IMR-90 (cell line): ENCODE data around the gene RBM28. TPM values are rescaled to one million over a fixed set of nuclear protein-coding genes. Genes with fewer than 3 reads are reported as not detected.

Experiments used
- ATAC-seq: fragments of 200-7000 bp; cut with Tn5 transposase; 2 replicates; pipeline ENCODE4 v1.9.1; 2020; ENCODE audit warnings: low read depth, mild to moderate bottlenecking, moderate library complexity
- BruUV-seq: library from RNA; stranded (reverse); fragments of 400-500 nt; replicated peaks from 2 replicates; lab custom pipeline; 2021; lab: Mats Ljungman, UMichigan
- CTCF ChIA-PET: fragments of 300-600 bp; formaldehyde crosslinking; extraction: SDS; loops from one replicate; lab custom pipeline; 2021; ENCODE audit warnings: antibody characterized with exemption; lab: Yijun Ruan, JAX
- POLR2A ChIA-PET: fragments of 300-600 bp; sonication (Branson Sonifier 250); formaldehyde crosslinking; loops from one replicate; lab custom pipeline; 2022; ENCODE audit warnings: antibody characterized with exemption; ENCODE audit not compliant: unreplicated experiment; lab: Charles Lee
- DNase-seq: peaks from one replicate; pipeline ENCODE4 v3.0.0; 2013
- H2AFZ ChIP-seq: replicated peaks from 2 replicates; pipeline ENCODE3; 2013; ENCODE audit warnings: low read length, mild to moderate bottlenecking; ENCODE audit not compliant: poor library complexity
- H2AK5ac ChIP-seq: 2 replicates; pipeline ENCODE4 v1.6.1; 2013; ENCODE audit warnings: low read depth, low read length, inconsistent platforms
- H2AK9ac ChIP-seq: replicated peaks from 2 replicates; pipeline ENCODE3; 2013; ENCODE audit warnings: mild to moderate bottlenecking, low read depth, low read length, moderate library complexity; ENCODE audit not compliant: poor library complexity
- H2BK120ac ChIP-seq: 2 replicates; pipeline ENCODE4 v1.6.1; 2013; ENCODE audit warnings: low read depth, low read length, inconsistent platforms
- H2BK15ac ChIP-seq: 3 replicates; pipeline ENCODE4 v1.6.1; 2013; ENCODE audit warnings: low read depth, low read length, inconsistent platforms
- H2BK20ac ChIP-seq: 2 replicates; pipeline ENCODE4 v1.6.1; 2013; ENCODE audit warnings: low read depth, mild to moderate bottlenecking, inconsistent platforms, low read length, moderate library complexity
- H2BK5ac ChIP-seq: 2 replicates; pipeline ENCODE4 v1.6.1; 2013; ENCODE audit warnings: mild to moderate bottlenecking, low read depth, low read length, inconsistent platforms; ENCODE audit not compliant: poor library complexity, severe bottlenecking
- H3K14ac ChIP-seq: replicated peaks from 2 replicates; pipeline ENCODE4 v1.6.1; 2013; ENCODE audit warnings: low read depth, low read length, inconsistent platforms
- H3K18ac ChIP-seq: 2 replicates; pipeline ENCODE4 v1.6.1; 2013; ENCODE audit warnings: low read depth, low read length, control low read depth
- H3K23ac ChIP-seq: 2 replicates; pipeline ENCODE4 v1.6.1; 2013; ENCODE audit warnings: low read depth, low read length, inconsistent platforms
- H3K27ac ChIP-seq: 2 replicates; pipeline ENCODE4 v1.5.1; 2013; ENCODE audit warnings: mild to moderate bottlenecking, control low read depth, low read length; ENCODE audit not compliant: insufficient read depth
- H3K27me3 ChIP-seq: 2 replicates; pipeline ENCODE4 v1.6.1; 2013; ENCODE audit warnings: low read length; ENCODE audit not compliant: control insufficient read depth, insufficient read depth
- H3K36me3 ChIP-seq: 2 replicates; pipeline ENCODE4 v1.6.1; 2013; ENCODE audit warnings: low read length, mixed read lengths; ENCODE audit not compliant: control insufficient read depth, insufficient read depth
- H3K4ac ChIP-seq: 2 replicates; pipeline ENCODE4 v1.6.1; 2013; ENCODE audit warnings: low read depth, low read length, inconsistent platforms
- H3K4me1 ChIP-seq: 2 replicates; pipeline ENCODE4 v1.6.1; 2013; ENCODE audit warnings: low read length, mixed read lengths; ENCODE audit not compliant: control insufficient read depth, insufficient read depth
- H3K4me2 ChIP-seq: 2 replicates; pipeline ENCODE4 v1.6.1; 2013; ENCODE audit warnings: low read depth, mild to moderate bottlenecking, control low read depth, low read length, moderate library complexity
- H3K4me3 ChIP-seq: 2 replicates; pipeline ENCODE4 v1.5.1; 2013; ENCODE audit warnings: low read depth, mild to moderate bottlenecking, control low read depth, low read length, moderate library complexity; ENCODE audit not compliant: insufficient read depth
- H3K56ac ChIP-seq: 2 replicates; pipeline ENCODE4 v1.6.1; 2013; ENCODE audit warnings: low read length, inconsistent platforms; ENCODE audit not compliant: insufficient read depth; ENCODE audit errors: extremely low read depth
- H3K79me1 ChIP-seq, 2 experiments: 2 replicates each; pipeline ENCODE4 v1.6.1; 2013; ENCODE audit warnings: low read length in 2 of 2, inconsistent platforms in 1 of 2, low read depth in 1 of 2
- H3K9ac ChIP-seq: 2 replicates; pipeline ENCODE4 v1.6.1; 2013; ENCODE audit warnings: low read depth, low read length, control low read depth
- H3K9me1 ChIP-seq: 2 replicates; pipeline ENCODE4 v1.6.1; 2013; ENCODE audit warnings: low read length, inconsistent platforms; ENCODE audit not compliant: insufficient read depth
- H3K9me3 ChIP-seq: 2 replicates; pipeline ENCODE4 v1.6.1; 2013; ENCODE audit warnings: low read length; ENCODE audit not compliant: control insufficient read depth, insufficient read depth
- H4K20me1 ChIP-seq: 2 replicates; pipeline ENCODE4 v1.6.1; 2013; ENCODE audit warnings: low read length, inconsistent platforms; ENCODE audit not compliant: insufficient read depth
- H4K5ac ChIP-seq: 2 replicates; pipeline ENCODE4 v1.6.1; 2013; ENCODE audit warnings: mild to moderate bottlenecking, low read depth, low read length, control low read depth
- H4K8ac ChIP-seq, 2 experiments: 2 replicates each; pipeline ENCODE4 v1.6.1; 2013; ENCODE audit warnings: low read depth in 2 of 2, low read length in 2 of 2, control low read depth in 1 of 2, inconsistent platforms in 1 of 2
- H4K91ac ChIP-seq: 2 replicates; pipeline ENCODE4 v1.6.1; 2013; ENCODE audit warnings: low read depth, low read length, inconsistent platforms; ENCODE audit not compliant: insufficient read depth
- BHLHE40 ChIP-seq: fragments of 150-350 bp; IDR thresholded peaks from 2 replicates; pipeline ENCODE4 v1.6.1; 2016; ENCODE audit warnings: mild to moderate bottlenecking, low read depth, low read length
- CEBPB ChIP-seq: IDR thresholded peaks from 2 replicates; pipeline ENCODE4 v1.6.1; 2012; ENCODE audit warnings: low read depth, low read length, improper control_type of control experiment
- CHD1 ChIP-seq: IDR thresholded peaks from 2 replicates; pipeline ENCODE4 v1.6.1; 2012; ENCODE audit warnings: low read depth, low read length, improper control_type of control experiment
- FOS ChIP-seq: fragments of 150-350 bp; IDR thresholded peaks from 2 replicates; pipeline ENCODE4 v1.6.1; 2016; ENCODE audit warnings: low read depth, low read length
- MAFK ChIP-seq: IDR thresholded peaks from 2 replicates; pipeline ENCODE4 v1.6.1; 2012; ENCODE audit warnings: low read depth, low read length, improper control_type of control experiment
- MAZ ChIP-seq: IDR thresholded peaks from 2 replicates; pipeline ENCODE4 v1.6.1; 2012; ENCODE audit warnings: low read depth, mild to moderate bottlenecking, low read length, improper control_type of control experiment, moderate library complexity, borderline replicate concordance
- MXI1 ChIP-seq: IDR thresholded peaks from 2 replicates; pipeline ENCODE4 v1.6.1; 2012; ENCODE audit warnings: low read depth, mild to moderate bottlenecking, low read length, moderate library complexity, borderline replicate concordance
- NFE2L2 ChIP-seq: fragments of 150-350 bp; IDR thresholded peaks from 2 replicates; pipeline ENCODE4 v1.6.1; 2016; ENCODE audit warnings: low read depth, mild to moderate bottlenecking, low read length
- POLR2A ChIP-seq: IDR thresholded peaks from 2 replicates; pipeline ENCODE4 v1.6.1; 2012; ENCODE audit warnings: mild to moderate bottlenecking, low read depth, low read length
- RAD21 ChIP-seq: IDR thresholded peaks from 2 replicates; pipeline ENCODE4 v1.6.1; 2012; ENCODE audit warnings: low read length, improper control_type of control experiment
- RCOR1 ChIP-seq: IDR thresholded peaks from 2 replicates; pipeline ENCODE4 v1.6.1; 2012; ENCODE audit warnings: mild to moderate bottlenecking, low read length, improper control_type of control experiment; ENCODE audit not compliant: insufficient replicate concordance
- RFX5 ChIP-seq: IDR thresholded peaks from 2 replicates; pipeline ENCODE4 v1.8.0; 2012; ENCODE audit warnings: low read depth, mild to moderate bottlenecking, low read length, moderate library complexity
- SMC3 ChIP-seq: fragments of 150-350 bp; IDR thresholded peaks from 2 replicates; pipeline ENCODE4 v1.6.1; 2016; ENCODE audit warnings: low read depth, mild to moderate bottlenecking, antibody characterized with exemption, low read length, moderate library complexity
- WGBS, 2 experiments: methylation state at CpG; one replicate each; pipeline versions ENCODE4 v1.1.5 to v1.1.7; 2013; ENCODE audit warnings: missing lambda C conversion rate in 2 of 2; ENCODE audit not compliant: insufficient read length in 1 of 2; ENCODE audit errors: extremely low coverage in 2 of 2; 5-methylcytosine and 5-hydroxymethylcytosine counted together
- dilution Hi-C: fragments of 300-500 bp; cut with HindIII; formaldehyde crosslinking; loops from one replicate; pipeline ENCODE4 v1.14.3; 2018; ENCODE audit warnings: low sequenced_read_pairs; ENCODE audit not compliant: unreplicated experiment
- in situ Hi-C: fragments of 300-500 bp; cut with MboI; formaldehyde crosslinking; loops from 3 replicates; pipeline ENCODE4 v1.14.3; 2019; ENCODE audit warnings: low sequenced_read_pairs, inconsistent platforms, mixed read lengths
- intact Hi-C: fragments of 100-400 bp; cut with micrococcal nuclease; formaldehyde crosslinking; loops from 2 replicates; pipeline ENCODE4 v1.10.0; 2022
- polyA plus RNA-seq, 3 experiments: library from polyadenylated mRNA; depleted of rRNA; stranded (reverse); fragments of >200 nt; gene quantifications; 2 replicates each; pipeline ENCODE4 v1.2.3, GENCODE V29; 2012; ENCODE audit warnings: low replicate concordance in 1 of 3
- total RNA-seq: library from RNA; depleted of rRNA; stranded (reverse); fragments of >200 nt; gene quantifications from 2 replicates; pipeline ENCODE4 v1.2.3, GENCODE V29; 2012
- TF ChIP-seq, protein P1 (sequence below): fragments of 150-350 bp; IDR thresholded peaks from 2 replicates; pipeline ENCODE4 v1.6.1; 2017; ENCODE audit warnings: mild to moderate bottlenecking, antibody characterized with exemption, low read length, low read depth
- TF ChIP-seq, protein P2 (sequence below): conservative IDR thresholded peaks from 2 replicates; pipeline ENCODE4 v1.5.1; 2012; ENCODE audit warnings: mild to moderate bottlenecking, low read depth, low read length, improper control_type of control experiment
- TF ChIP-seq, protein P3 (sequence below): fragments of 150-350 bp; IDR thresholded peaks from 2 replicates; pipeline ENCODE4 v1.6.1; 2016; ENCODE audit warnings: low read depth, mild to moderate bottlenecking, low read length, moderate library complexity, borderline replicate concordance

Gene RBM28
- total and polyA plus RNA-seq, 2 of the 4 experiments (the other 2 are of a cell fraction): 12.4 to 20.4 TPM

DNA sequence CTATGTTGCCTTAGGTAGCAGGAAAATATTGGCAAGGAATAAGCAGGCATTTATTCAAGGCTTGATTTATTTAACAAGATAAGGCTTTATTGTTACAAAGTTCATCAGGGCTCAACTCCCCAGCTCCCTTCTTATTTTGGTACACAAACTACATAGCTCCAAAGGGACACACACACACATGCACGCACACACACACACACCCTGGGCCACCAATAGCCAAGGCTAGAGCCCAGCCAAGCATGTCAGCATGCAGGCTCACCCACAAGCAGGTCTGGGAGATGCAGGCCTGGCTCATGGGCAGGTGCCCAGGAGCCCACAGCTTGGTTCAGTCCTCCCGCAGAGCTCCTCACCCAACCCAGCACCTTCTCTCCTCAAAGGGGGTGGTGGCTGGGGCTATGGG lies 79.2 kb downstream of the RBM28 start:
- in situ Hi-C loops (no loop called here), dilution Hi-C loops (no loop called here)

More for the DNA sequence above, 79.2 kb downstream of the RBM28 start:
- no TSS peak for BruUV-seq
- no peak overlapping the region for H4K8ac ChIP-seq
- POLR2A ChIA-PET: no interaction called here
- H3K14ac ChIP-seq: no peak overlapping the region
- H3K9me3 ChIP-seq: no peaks in the 10 kb centered on the region
- H2BK20ac ChIP-seq: no peak overlapping the region
- peaks cover 10% of the 10 kb centered on the region for H3K4me1 ChIP-seq
- no CpG with 5 or more reads among the region's 2 CpGs for WGBS, 2 experiments
- H3K56ac ChIP-seq: no peak overlapping the region
- H3K4me3 ChIP-seq: no peak overlapping the region
- H2AK9ac ChIP-seq: no peak overlapping the region
- no peak overlapping the region for H2AK5ac ChIP-seq
- no peak overlapping the region for H3K4ac ChIP-seq
- CTCF ChIA-PET: no interaction called here
- no peak overlapping the region for H2BK5ac ChIP-seq
- no peak overlapping the region for H3K27ac ChIP-seq
- no peak overlapping the region for H3K18ac ChIP-seq
- no peak overlapping the region for H3K23ac ChIP-seq
- H3K9ac ChIP-seq: no peak overlapping the region
- no peaks in the 10 kb centered on the region for H3K79me1 ChIP-seq
- ATAC-seq: no peak
- DNase-seq: no peak
- no peak for TF ChIP-seq SMC3
- TF ChIP-seq, protein P1, sequence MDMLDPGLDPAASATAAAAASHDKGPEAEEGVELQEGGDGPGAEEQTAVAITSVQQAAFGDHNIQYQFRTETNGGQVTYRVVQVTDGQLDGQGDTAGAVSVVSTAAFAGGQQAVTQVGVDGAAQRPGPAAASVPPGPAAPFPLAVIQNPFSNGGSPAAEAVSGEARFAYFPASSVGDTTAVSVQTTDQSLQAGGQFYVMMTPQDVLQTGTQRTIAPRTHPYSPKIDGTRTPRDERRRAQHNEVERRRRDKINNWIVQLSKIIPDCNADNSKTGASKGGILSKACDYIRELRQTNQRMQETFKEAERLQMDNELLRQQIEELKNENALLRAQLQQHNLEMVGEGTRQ: no peak
- no peak for TF ChIP-seq RAD21
- no peak for TF ChIP-seq RFX5
- no peak for TF ChIP-seq MXI1
- no peak for TF ChIP-seq NFE2L2
- no peak for TF ChIP-seq POLR2A
- TF ChIP-seq, protein P2, sequence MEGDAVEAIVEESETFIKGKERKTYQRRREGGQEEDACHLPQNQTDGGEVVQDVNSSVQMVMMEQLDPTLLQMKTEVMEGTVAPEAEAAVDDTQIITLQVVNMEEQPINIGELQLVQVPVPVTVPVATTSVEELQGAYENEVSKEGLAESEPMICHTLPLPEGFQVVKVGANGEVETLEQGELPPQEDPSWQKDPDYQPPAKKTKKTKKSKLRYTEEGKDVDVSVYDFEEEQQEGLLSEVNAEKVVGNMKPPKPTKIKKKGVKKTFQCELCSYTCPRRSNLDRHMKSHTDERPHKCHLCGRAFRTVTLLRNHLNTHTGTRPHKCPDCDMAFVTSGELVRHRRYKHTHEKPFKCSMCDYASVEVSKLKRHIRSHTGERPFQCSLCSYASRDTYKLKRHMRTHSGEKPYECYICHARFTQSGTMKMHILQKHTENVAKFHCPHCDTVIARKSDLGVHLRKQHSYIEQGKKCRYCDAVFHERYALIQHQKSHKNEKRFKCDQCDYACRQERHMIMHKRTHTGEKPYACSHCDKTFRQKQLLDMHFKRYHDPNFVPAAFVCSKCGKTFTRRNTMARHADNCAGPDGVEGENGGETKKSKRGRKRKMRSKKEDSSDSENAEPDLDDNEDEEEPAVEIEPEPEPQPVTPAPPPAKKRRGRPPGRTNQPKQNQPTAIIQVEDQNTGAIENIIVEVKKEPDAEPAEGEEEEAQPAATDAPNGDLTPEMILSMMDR: no peak
- no peak for TF ChIP-seq RCOR1
- TF ChIP-seq MAFK: no peak
- no peak for TF ChIP-seq CHD1
- TF ChIP-seq MAZ: no peak
- TF ChIP-seq CEBPB: no peak
- TF ChIP-seq, protein P3, sequence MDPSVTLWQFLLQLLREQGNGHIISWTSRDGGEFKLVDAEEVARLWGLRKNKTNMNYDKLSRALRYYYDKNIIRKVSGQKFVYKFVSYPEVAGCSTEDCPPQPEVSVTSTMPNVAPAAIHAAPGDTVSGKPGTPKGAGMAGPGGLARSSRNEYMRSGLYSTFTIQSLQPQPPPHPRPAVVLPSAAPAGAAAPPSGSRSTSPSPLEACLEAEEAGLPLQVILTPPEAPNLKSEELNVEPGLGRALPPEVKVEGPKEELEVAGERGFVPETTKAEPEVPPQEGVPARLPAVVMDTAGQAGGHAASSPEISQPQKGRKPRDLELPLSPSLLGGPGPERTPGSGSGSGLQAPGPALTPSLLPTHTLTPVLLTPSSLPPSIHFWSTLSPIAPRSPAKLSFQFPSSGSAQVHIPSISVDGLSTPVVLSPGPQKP: no peak
- no peak for TF ChIP-seq BHLHE40
- no peak for TF ChIP-seq FOS
- H4K91ac ChIP-seq: no peak overlapping the region
- no peak overlapping the region for H4K5ac ChIP-seq
- H2BK15ac ChIP-seq: no peak overlapping the region
- intact Hi-C loops: no loop called here
- peaks cover 3% of the 10 kb centered on the region; the same call in 1 of the 2 replicates for H3K9me1 ChIP-seq
- H3K4me2 ChIP-seq: no peak overlapping the region
- no peaks in the 10 kb centered on the region for H3K36me3 ChIP-seq
- no peak overlapping the region for H2AFZ ChIP-seq
- H2BK120ac ChIP-seq: no peak overlapping the region
- peaks cover 31% of the 10 kb centered on the region for H3K27me3 ChIP-seq
- H4K20me1 ChIP-seq: no peaks in the 10 kb centered on the region
